Measurements from ENCODE around the gene ARMH4. TPM values are rescaled to one million over a fixed set of nuclear protein-coding genes. Genes with fewer than 3 reads are reported as not detected.

ARMH4 gene
- total and polyA plus RNA-seq, 10 of the 15 experiments (the other 5 are each of a cell fraction or from before 2014, with no cell fraction given), result 0.50 to 0.97 (median 0.60) TPM; not detected in 7

GRCh38 chr14:58054100-58054499 is 97.9 kb downstream of the ARMH4 start (continued):
- TF ChIP-seq TCF3 (IDR thresholded peaks at IDR 0.05; ENCODE audit: borderline replicate concordance, insufficient read depth, low read depth, low read length) (no peak), ZNF217 (IDR thresholded peaks at IDR 0.05) (no peak)

- no peak for FAIRE-seq
- Histone ChIP-seq H3K36me3 (ENCODE audit: control insufficient read depth in 2 of 2, insufficient read depth in 2 of 2, low read length in 1 of 2) (no peaks in the 10 kb centered on the region), H3K27me3 (replicated peaks in 1 of 2; ENCODE audit: control insufficient read depth in 2 of 2, insufficient read depth in 2 of 2, low read length in 1 of 2) (no peaks in the 10 kb centered on the region), H3K4me1 (ENCODE audit: control insufficient read depth, insufficient read depth, low read length) (no peaks in the 10 kb centered on the region), H3K79me2 (ENCODE audit: control insufficient read depth, insufficient read depth, low read length) (no peaks in the 10 kb centered on the region), H3K9ac (ENCODE audit: control insufficient read depth, insufficient read depth, low read length) (no peak overlapping the region), H2AFZ (ENCODE audit: control insufficient read depth, low read depth, low read length) (no peak overlapping the region), H3K9me3 (replicated peaks; ENCODE audit: control insufficient read depth, insufficient read depth, low read length) (no peaks in the 10 kb centered on the region), H3K4me3 (no peak overlapping the region), H3K27ac (ENCODE audit: control insufficient read depth, insufficient read depth) (no peak overlapping the region), H4K20me1 (ENCODE audit: control insufficient read depth, insufficient read depth) (no peaks in the 10 kb centered on the region), H3K4me2 (ENCODE audit: control insufficient read depth, insufficient read depth) (no peak overlapping the region)
- no TSS peak for BruUV-seq (replicated peaks)
- ATAC-seq, result no peak
- 48% methylated on average over 5 of the region's 5 CpGs for WGBS (ENCODE audit: insufficient coverage, insufficient replicate concordance, low lambda C conversion rate, missing lambda C conversion rate)
- ChIA-PET SMC1A (ENCODE audit: uncharacterized antibody, unreplicated experiment) (no interaction called here), CTCF (no interaction called here), RAD21 (ENCODE audit: unreplicated experiment) (no interaction called here), POLR2A (no interaction called here)
- TF ChIP-seq NRF1 (conservative IDR thresholded peaks at IDR 0.05; ENCODE audit: low read depth, low read length), result no peak
- TF ChIP-seq MTA2 (IDR thresholded peaks at IDR 0.05; ENCODE audit: low read depth), result no peak
- no peak for TF ChIP-seq PKNOX1 (IDR thresholded peaks at IDR 0.05)
- no peak for TF ChIP-seq PRDM15 (CRISPR knock-in tag; IDR thresholded peaks at IDR 0.05)
- no peak for TF ChIP-seq RUNX3 (IDR thresholded peaks at IDR 0.05; ENCODE audit: low read length)
- TF ChIP-seq EED (IDR thresholded peaks at IDR 0.05; ENCODE audit: low read depth), result no peak
- no peak for TF ChIP-seq HSF1 (IDR thresholded peaks at IDR 0.05; ENCODE audit: low read depth, low read length)
- TF ChIP-seq MEF2B (IDR thresholded peaks at IDR 0.05; ENCODE audit: partially characterized antibody, poor library complexity, severe bottlenecking), result no peak
- TF ChIP-seq NFXL1 (IDR thresholded peaks at IDR 0.05; ENCODE audit: borderline replicate concordance), result no peak
- TF ChIP-seq ZSCAN29 (IDR thresholded peaks at IDR 0.05), result no peak
- in situ Hi-C loops (cut with MboI) (no loop called here), intact Hi-C loops (cut with micrococcal nuclease; ENCODE audit: unreplicated experiment) (no loop called here)
- no peak for DNase-seq (ENCODE audit: low read depth, low spot score)
These were observed 103.8 kb downstream of the ARMH4 start for GRCh38 chr14:58048219-58048618.
